ENCODE results near the gene CYP20A1. TPM values are rescaled to one million over a fixed set of nuclear protein-coding genes. Genes with fewer than 3 reads are reported as not detected.

The CYP20A1 gene
- total and polyA plus RNA-seq, 2 of the 8 experiments (the other 6 are each of a cell fraction or from before 2014, with no cell fraction given) = 6.2 to 21.5 TPM

DNA sequence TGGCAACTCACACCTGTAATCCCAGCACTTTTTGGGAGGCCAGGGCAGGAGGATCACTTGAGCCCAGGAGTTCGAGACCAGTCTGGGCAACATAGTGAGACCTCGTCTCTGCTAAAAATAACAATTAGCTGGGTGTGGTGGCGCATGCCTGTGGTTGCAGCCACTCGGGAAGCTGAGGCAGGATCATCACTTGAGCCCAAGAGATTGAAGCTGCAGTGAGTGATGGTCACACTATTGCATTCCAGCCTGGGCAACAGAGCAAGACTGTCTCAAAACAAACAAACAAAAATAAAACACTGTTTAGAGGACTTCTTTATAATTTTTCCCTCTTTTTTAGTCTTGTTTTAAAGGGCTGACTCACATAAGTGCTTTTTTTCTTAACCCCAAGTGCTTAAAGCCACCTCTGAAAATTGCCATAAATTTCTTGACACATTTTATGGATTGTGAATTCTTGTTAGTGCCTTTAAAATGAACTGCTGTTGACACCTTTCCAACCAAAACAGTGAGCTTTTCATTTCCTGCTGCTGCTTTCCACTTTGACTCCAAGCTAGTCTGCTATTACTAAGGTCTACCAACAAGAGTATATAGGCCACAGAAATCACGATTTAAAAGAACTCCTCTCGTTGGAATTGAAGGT lies 41.7 kb downstream of the CYP20A1 start:
- H4K5ac ChIP-seq (ENCODE audit: insufficient read length, low read depth, low read length) = no peak overlapping the region
- no peaks in the 10 kb centered on the region for H3K9me3 ChIP-seq (ENCODE audit: insufficient read depth in 2 of 2, low read depth in 1 of 2, low read length in 1 of 2)
- H2BK15ac ChIP-seq (ENCODE audit: low read length) = no peak overlapping the region
- H2AFZ ChIP-seq (ENCODE audit: low read length) = no peak overlapping the region
- H2AK5ac ChIP-seq (ENCODE audit: low read depth, low read length) = no peak overlapping the region
- no peaks in the 10 kb centered on the region for H3K79me2 ChIP-seq (ENCODE audit: control insufficient read depth in 1 of 2, insufficient read depth in 2 of 2, low read length in 2 of 2)
- H4K91ac ChIP-seq (replicated peaks; ENCODE audit: insufficient read length, low read length) = no peak overlapping the region
- no peak overlapping the region for H2BK12ac ChIP-seq (ENCODE audit: low read depth, low read length)
- H3K4me3 ChIP-seq (ENCODE audit: extremely low read depth in 1 of 4, insufficient read depth in 2 of 4, low read depth in 3 of 4, low read length in 4 of 4) = no peak overlapping the region
- H3K23ac ChIP-seq (ENCODE audit: insufficient read length) = no peak overlapping the region
- H3K36me3 ChIP-seq (ENCODE audit: control insufficient read depth in 2 of 4, insufficient read depth in 4 of 4, low read length in 3 of 4) = peaks cover 8 to 40% (median 13%) of the 10 kb centered on the region in 4 experiments; a peak in 7 of 8 replicates
- H3K14ac ChIP-seq (ENCODE audit: insufficient read length) = no peak overlapping the region
- FAIRE-seq (no peak), DNase-seq (ENCODE audit: low read depth in 1 of 2, low spot score in 2 of 2) (no peak)
- H3K23me2 ChIP-seq (ENCODE audit: low read depth, low read length) = no peaks in the 10 kb centered on the region
- no peak overlapping the region for H3K56ac ChIP-seq (replicated peaks; ENCODE audit: insufficient read length, low read depth, low read length)
- ChIA-PET POLR2A (ENCODE audit: partially characterized antibody) (no interaction called here), CTCF (ENCODE audit: partially characterized antibody) (interaction anchor here (0.7 to 1.0 kb wide), 2 partner anchors 17 to 34 kb away, joined by 3 read pairs; no protein-coding TSS in a partner anchor)
- H3K9ac ChIP-seq (replicated peaks in 1 of 4; ENCODE audit: extremely low read depth in 1 of 4, low read depth in 3 of 4, low read length in 3 of 4) = no peak overlapping the region
- H3K27me3 ChIP-seq (replicated peaks in 1 of 4; ENCODE audit: control insufficient read depth in 3 of 4, extremely low read depth in 1 of 4, insufficient read depth in 3 of 4, low read length in 3 of 4) = no peaks in the 10 kb centered on the region
- H2BK20ac ChIP-seq (ENCODE audit: low read length) = no peak overlapping the region
- WGBS, 2 experiments (ENCODE audit: extremely low coverage in 1 of 2, insufficient coverage in 1 of 2, insufficient read length in 1 of 2, insufficient replicate concordance in 2 of 2, low coverage in 1 of 2, low lambda C conversion rate in 2 of 2, missing lambda C conversion rate in 1 of 2) = 95% methylated on average over 6 of the region's 6 CpGs; no CpG with 5 or more reads in 1 of the 2 experiments
- H3K27ac ChIP-seq (ENCODE audit: low read depth, low read length) = no peak overlapping the region
- no peak overlapping the region for H3K4me2 ChIP-seq (ENCODE audit: insufficient read depth in 1 of 2, low read depth in 2 of 2, low read length in 2 of 2)
- H4K8ac ChIP-seq (ENCODE audit: extremely low read depth, insufficient read depth, low read length) = no peak overlapping the region
- no peaks in the 10 kb centered on the region for H3K4me1 ChIP-seq (replicated peaks in 1 of 4; ENCODE audit: control insufficient read depth in 3 of 4, insufficient read depth in 4 of 4, low read length in 3 of 4)
- no peak overlapping the region for H2BK120ac ChIP-seq (replicated peaks; ENCODE audit: low read depth, low read length)
- no peak overlapping the region for H3K18ac ChIP-seq (ENCODE audit: extremely low read depth, low read length)
- no peak overlapping the region for H3K4ac ChIP-seq (replicated peaks; ENCODE audit: insufficient read length, low read depth, low read length)
- H4K20me1 ChIP-seq (replicated peaks in 1 of 2; ENCODE audit: control insufficient read depth in 1 of 2, insufficient read depth in 2 of 2, low read length in 2 of 2) = no peaks in the 10 kb centered on the region
- H3K79me1 ChIP-seq (ENCODE audit: low read depth, low read length) = no peaks in the 10 kb centered on the region
- no peak overlapping the region for H2BK5ac ChIP-seq (ENCODE audit: low read depth, low read length)
- TF ChIP-seq PHF8 (conservative IDR thresholded peaks at IDR 0.05; ENCODE audit: low read depth, low read length) = no peak
- TF ChIP-seq CHD2 (IDR thresholded peaks at IDR 0.05; ENCODE audit: low read length) = no peak
- no peak for TF ChIP-seq CHD1 (IDR thresholded peaks at IDR 0.05; ENCODE audit: low read depth, low read length)
- TF ChIP-seq HDAC6 (IDR thresholded peaks at IDR 0.05; ENCODE audit: low read depth, low read length) = no peak
- no peak for TF ChIP-seq SRF (IDR thresholded peaks at IDR 0.05; ENCODE audit: low read depth, low read length)
- no peak for TF ChIP-seq SIX5 (IDR thresholded peaks at IDR 0.05; ENCODE audit: low read depth, low read length)
- no peak for TF ChIP-seq CTBP2 (IDR thresholded peaks at IDR 0.05; ENCODE audit: borderline replicate concordance, insufficient read depth, insufficient read length, low read length)
- no peak for TF ChIP-seq HDAC2 (IDR thresholded peaks at IDR 0.05; ENCODE audit: borderline replicate concordance in 1 of 2, low read depth in 2 of 2, low read length in 2 of 2)
- no peak for TF ChIP-seq FOSL1 (IDR thresholded peaks at IDR 0.05; ENCODE audit: insufficient read depth, low read depth, low read length)
- no peak for TF ChIP-seq ASH2L (IDR thresholded peaks at IDR 0.05; ENCODE audit: low read length)
- TF ChIP-seq, protein P1, sequence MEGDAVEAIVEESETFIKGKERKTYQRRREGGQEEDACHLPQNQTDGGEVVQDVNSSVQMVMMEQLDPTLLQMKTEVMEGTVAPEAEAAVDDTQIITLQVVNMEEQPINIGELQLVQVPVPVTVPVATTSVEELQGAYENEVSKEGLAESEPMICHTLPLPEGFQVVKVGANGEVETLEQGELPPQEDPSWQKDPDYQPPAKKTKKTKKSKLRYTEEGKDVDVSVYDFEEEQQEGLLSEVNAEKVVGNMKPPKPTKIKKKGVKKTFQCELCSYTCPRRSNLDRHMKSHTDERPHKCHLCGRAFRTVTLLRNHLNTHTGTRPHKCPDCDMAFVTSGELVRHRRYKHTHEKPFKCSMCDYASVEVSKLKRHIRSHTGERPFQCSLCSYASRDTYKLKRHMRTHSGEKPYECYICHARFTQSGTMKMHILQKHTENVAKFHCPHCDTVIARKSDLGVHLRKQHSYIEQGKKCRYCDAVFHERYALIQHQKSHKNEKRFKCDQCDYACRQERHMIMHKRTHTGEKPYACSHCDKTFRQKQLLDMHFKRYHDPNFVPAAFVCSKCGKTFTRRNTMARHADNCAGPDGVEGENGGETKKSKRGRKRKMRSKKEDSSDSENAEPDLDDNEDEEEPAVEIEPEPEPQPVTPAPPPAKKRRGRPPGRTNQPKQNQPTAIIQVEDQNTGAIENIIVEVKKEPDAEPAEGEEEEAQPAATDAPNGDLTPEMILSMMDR (IDR thresholded peaks at IDR 0.05; ENCODE audit: control extremely low read depth in 1 of 3, insufficient read depth in 1 of 3, low read depth in 1 of 3, low read length in 3 of 3) = no peak
